Transverse colon (tissue), 4 donors: ENCODE results near the gene DLG2. TPM values are rescaled to one million over a fixed set of nuclear protein-coding genes. Genes with fewer than 3 reads are reported as not detected.

ENCODE experiments used
- DNase-seq: peaks from one replicate; pipeline ENCODE4 v3.0.0-alpha.2; 2019
- H3K27ac ChIP-seq, 4 donors: fragments of 200-600 bp; sonication (generic); 2 replicates each; pipeline ENCODE4 v1.5.1; 2016 to 2018; ENCODE audit warnings: inconsistent platforms in 4 of 4
- H3K27me3 ChIP-seq: fragments of 200-600 bp; sonication (generic); 2 replicates; pipeline ENCODE4 v1.5.1; 2017; ENCODE audit warnings: inconsistent platforms
- H3K36me3 ChIP-seq, 4 donors: fragments of 200-600 bp; sonication (generic); 2 replicates each; pipeline ENCODE4 v1.5.1; 2017 to 2019; ENCODE audit warnings: inconsistent platforms in 4 of 4
- H3K4me1 ChIP-seq, 4 donors: fragments of 200-600 bp; sonication (generic); 2 replicates each; pipeline ENCODE4 v1.5.1; 2017 to 2020; ENCODE audit warnings: inconsistent platforms in 4 of 4
- H3K4me3 ChIP-seq, 4 donors: fragments of 200-600 bp; sonication (generic); 1 replicate in 1 of 4; 2 replicates in 3 of 4; pipeline versions ENCODE4 v1.5.1 to v1.6.1; 2017 to 2019; ENCODE audit warnings: inconsistent platforms in 4 of 4
- H3K9me3 ChIP-seq, 2 donors: fragments of 200-600 bp; sonication (generic); 2 replicates each; pipeline ENCODE4 v1.5.1; 2017 to 2019; ENCODE audit warnings: inconsistent platforms in 2 of 2
- CTCF ChIP-seq, 5 experiments: fragments of 200-600 bp in 3 of 5; fragments of 450-650 bp in 2 of 5; sonication (generic) in 3 of 5; IDR thresholded peaks; 1 replicate in 2 of 5; 2 replicates in 3 of 5; pipeline ENCODE4 v1.5.1; 2016 to 2017; ENCODE audit warnings: antibody characterized with exemption in 5 of 5, inconsistent platforms in 3 of 5, mild to moderate bottlenecking in 2 of 5, moderate library complexity in 1 of 5
- EP300 ChIP-seq: sonication (generic); formaldehyde crosslinking; IDR thresholded peaks from one replicate; pipeline ENCODE4 v1.6.1; 2017; ENCODE audit warnings: antibody characterized with exemption, low read depth
- POLR2A ChIP-seq: fragments of 450-650 bp; IDR thresholded peaks from one replicate; pipeline ENCODE4 v1.6.1; 2016; ENCODE audit warnings: antibody characterized with exemption, mild to moderate bottlenecking, moderate library complexity
- POLR2AphosphoS5 ChIP-seq, 3 donors: sonication (generic); formaldehyde crosslinking; IDR thresholded peaks; one replicate each; pipeline ENCODE4 v1.6.1; 2016; ENCODE audit warnings: antibody characterized with exemption in 3 of 3
- WGBS, 2 donors: methylation state at CpG; one replicate each; pipeline ENCODE4 v1.1.5; 2018; ENCODE audit warnings: low coverage in 1 of 2; 5-methylcytosine and 5-hydroxymethylcytosine counted together
- in situ Hi-C, 4 donors: fragments of 200-750 bp; cut with MboI; loops; one replicate each; pipeline versions ENCODE4 v1.15.0 to v1.15.1; 2017; ENCODE audit warnings: low sequenced_read_pairs in 3 of 4, low pct_ligation_motif_present in 1 of 4, low pct_unique_long_range_greater_than_20kb in 1 of 4
- intact Hi-C: fragments of 100-400 bp; cut with DNase I; formaldehyde crosslinking; loops from one replicate; pipeline ENCODE4 v1.15.1; 2023; ENCODE audit warnings: low total_unique reads
- total RNA-seq, 4 donors: library from RNA; depleted of rRNA; stranded (reverse); fragments of >200 nt; gene quantifications; one replicate each; pipeline ENCODE4 v1.1.0, GENCODE V29; 2016

The DLG2 gene
- total RNA-seq, 4 donors from 2014 or later, result 1.9 to 28.3 (median 3.7) TPM

GRCh38 chr11:84865791-84866535 is 761.2 kb downstream of the DLG2 start:
- 89 to 90% methylated on average over 1 of the region's 1 CpG for WGBS, 2 donors

GRCh38 chr11:84865257-84865656 is 761.9 kb downstream of the DLG2 start:
- Histone ChIP-seq H3K36me3 (no peaks in the 10 kb centered on the region), H3K4me1 (no peaks in the 10 kb centered on the region), H3K27me3 (no peaks in the 10 kb centered on the region), H3K9me3 (no peaks in the 10 kb centered on the region), H3K4me3 (no peak overlapping the region), H3K27ac (no peak overlapping the region)
- intact Hi-C loops, result no loop called here
- no peak for DNase-seq
- no peak for TF ChIP-seq POLR2AphosphoS5 (IDR thresholded peaks at IDR 0.05)
- TF ChIP-seq EP300, result no peak
- no peak for TF ChIP-seq CTCF (IDR thresholded peaks at IDR 0.05)
- no peak for TF ChIP-seq POLR2A
- in situ Hi-C loops, result no loop called here

More at GRCh38 chr11:84865791-84866535, 761.2 kb downstream of the DLG2 start:
- H3K27me3 ChIP-seq, result no peaks in the 10 kb centered on the region
- in situ Hi-C loops, result no loop called here
- DNase-seq, result no peak
- intact Hi-C loops, result no loop called here
- H3K4me3 ChIP-seq, result no peak overlapping the region
- H3K36me3 ChIP-seq, result no peaks in the 10 kb centered on the region
- TF ChIP-seq EP300 (no peak), POLR2A (no peak)
- no peak overlapping the region for H3K27ac ChIP-seq
- no peaks in the 10 kb centered on the region for H3K4me1 ChIP-seq
- H3K9me3 ChIP-seq, result no peaks in the 10 kb centered on the region

GRCh38 chr11:84857746-84858145 is 769.4 kb downstream of the DLG2 start:
- intact Hi-C loops, result loop anchor here (10.0 kb wide), 1 partner anchor 1983 kb away; no protein-coding TSS in a partner anchor
- H3K27me3 ChIP-seq, result no peaks in the 10 kb centered on the region
- DNase-seq, result no peak
- no peak overlapping the region for H3K4me3 ChIP-seq
- no peaks in the 10 kb centered on the region for H3K4me1 ChIP-seq
- H3K27ac ChIP-seq, result no peak overlapping the region
- TF ChIP-seq CTCF (IDR thresholded peaks at IDR 0.05) (no peak), EP300 (no peak)
- H3K36me3 ChIP-seq, result no peaks in the 10 kb centered on the region
- H3K9me3 ChIP-seq, result no peaks in the 10 kb centered on the region
- in situ Hi-C loops, result no loop called here

GRCh38 chr11:84855508-84856245 is 771.5 kb downstream of the DLG2 start:
- TF ChIP-seq POLR2AphosphoS5 (IDR thresholded peaks at IDR 0.05) (no peak), CTCF (IDR thresholded peaks at IDR 0.05) (no peak), POLR2A (no peak), EP300 (no peak)
- 69 to 82% methylated on average over 2 to 3 of the region's 3 CpGs for WGBS, 2 donors
- Histone ChIP-seq H3K27me3 (no peaks in the 10 kb centered on the region), H3K4me3 (no peak overlapping the region), H3K9me3 (no peaks in the 10 kb centered on the region), H3K4me1 (no peaks in the 10 kb centered on the region), H3K36me3 (no peaks in the 10 kb centered on the region), H3K27ac (no peak overlapping the region)
- intact Hi-C loops (loop anchor here (10.0 kb wide), 1 partner anchor 1981 kb away; no protein-coding TSS in a partner anchor), in situ Hi-C loops (no loop called here)
- no peak for DNase-seq
